Dedifferentiated amniotic fluid mesenchymal stem cell (primary cell): ENCODE results near the gene CD81.
A peak's percentile ranks its signal among the peaks of the same experiment; 100 is the strongest.

Experiments
- DNase-seq: peaks from one replicate; pipeline ENCODE4 v3.0.0-alpha.2; 2016; ENCODE audit errors: extremely low spot score

The CD81 gene

GRCh38 chr11:2421226-2421994 is 44.3 kb downstream of the CD81 start:
- no peak for DNase-seq

DNA sequence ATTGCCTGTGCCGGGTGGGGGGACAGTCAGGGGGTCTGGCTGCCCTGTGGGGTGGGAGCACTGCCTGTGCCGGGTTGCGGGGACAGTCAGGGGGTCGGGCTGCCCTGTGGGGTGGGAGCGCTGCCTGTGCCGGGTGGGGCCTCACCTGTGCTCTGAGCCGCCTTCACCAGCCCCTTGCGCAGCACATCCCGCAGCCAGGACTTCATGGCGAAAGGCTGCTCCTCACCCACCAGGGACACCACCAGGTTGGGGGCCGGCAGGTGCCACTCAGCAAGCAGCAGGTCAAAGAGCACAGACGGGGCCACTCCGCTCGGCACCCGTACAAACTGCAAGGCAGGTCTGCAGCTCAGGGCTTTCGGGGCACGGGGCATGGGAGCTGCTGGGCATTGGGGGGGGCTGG is 44.9 kb downstream of the CD81 start:
- DNase-seq = no peak

DNA sequence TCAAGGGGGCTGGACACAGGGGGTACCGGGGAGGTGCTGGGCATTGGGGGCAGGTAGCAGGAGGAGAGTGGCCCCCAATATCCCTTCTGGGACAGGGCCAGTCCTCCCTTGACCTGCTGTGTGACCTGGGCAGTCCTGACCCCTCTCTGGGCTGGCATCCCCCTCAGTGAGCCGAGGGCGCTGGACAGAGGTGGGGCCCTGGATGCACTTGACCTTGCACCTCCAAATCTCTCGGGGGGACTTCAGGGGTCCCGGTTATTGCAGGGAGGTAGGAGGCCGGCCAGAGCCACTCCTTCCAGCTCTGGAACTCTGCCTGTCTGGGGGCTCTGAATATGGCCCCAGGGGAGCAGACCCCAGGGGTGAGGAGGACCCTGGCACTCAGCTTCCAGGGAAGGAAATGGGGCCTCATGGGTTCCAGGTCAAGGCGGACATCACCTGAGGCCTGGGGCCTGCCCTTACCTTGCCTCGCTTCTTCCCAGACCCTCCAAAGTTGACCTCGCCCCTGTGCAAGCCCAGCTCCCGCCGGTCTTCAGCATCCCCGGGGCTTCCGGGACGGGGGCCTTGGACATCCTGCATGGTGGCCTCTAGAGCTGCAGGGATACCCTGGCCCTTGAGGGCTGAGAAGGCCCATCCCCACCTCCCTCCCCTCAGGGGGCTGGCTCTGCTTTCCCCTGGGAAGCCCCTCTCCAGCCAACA is 45.5 kb downstream of the CD81 start:
- DNase-seq = no peak

DNA sequence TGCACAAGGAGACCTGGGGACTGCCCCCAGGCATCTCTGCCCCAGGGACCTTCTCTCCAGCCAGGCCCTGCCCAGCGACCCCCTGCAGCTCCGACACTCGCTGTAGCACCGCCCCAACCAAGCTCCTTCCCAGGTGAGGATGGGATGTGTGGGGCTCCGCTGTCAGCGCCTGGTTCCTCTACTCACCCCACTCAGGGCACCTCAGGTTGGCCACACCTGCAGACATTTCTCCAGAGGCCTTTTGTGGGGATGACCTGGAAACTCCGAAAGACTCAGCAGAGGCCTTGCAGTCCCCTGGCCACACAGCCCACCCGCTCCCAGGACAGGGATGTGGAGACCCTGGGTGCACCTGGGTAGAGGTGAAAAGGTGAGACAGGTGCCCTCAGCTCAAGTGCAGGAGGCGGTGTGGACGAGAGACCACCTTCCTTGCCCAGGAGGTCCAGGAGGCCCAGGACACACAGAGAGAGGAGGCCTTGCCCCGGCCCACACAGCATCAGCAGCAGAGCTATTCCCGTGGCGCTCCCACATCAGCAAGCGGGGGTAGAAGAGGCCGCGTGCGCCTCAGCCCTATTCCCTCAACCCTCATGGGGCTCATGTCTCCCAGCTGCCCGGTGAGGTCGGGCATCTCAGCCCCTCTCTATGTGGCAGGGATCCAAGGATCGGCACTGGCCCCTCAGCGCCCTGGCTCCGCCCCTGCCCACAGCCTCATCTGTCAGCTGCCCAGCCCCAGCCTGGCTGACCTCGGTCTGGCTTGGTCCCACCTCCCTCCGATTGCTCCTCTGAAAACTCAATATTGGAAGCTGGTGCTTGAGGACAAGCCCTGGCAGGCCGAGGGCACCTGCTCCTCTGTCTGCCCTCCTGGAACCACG is 46.3 kb downstream of the CD81 start:
- DNase-seq = no peak

GRCh38 chr11:2424811-2425495 is 47.8 kb downstream of the CD81 start:
- DNase-seq = no peak

- no peak for DNase-seq
Observed at GRCh38 chr11:2425506-2425905, 48.4 kb downstream of the CD81 start.

DNA sequence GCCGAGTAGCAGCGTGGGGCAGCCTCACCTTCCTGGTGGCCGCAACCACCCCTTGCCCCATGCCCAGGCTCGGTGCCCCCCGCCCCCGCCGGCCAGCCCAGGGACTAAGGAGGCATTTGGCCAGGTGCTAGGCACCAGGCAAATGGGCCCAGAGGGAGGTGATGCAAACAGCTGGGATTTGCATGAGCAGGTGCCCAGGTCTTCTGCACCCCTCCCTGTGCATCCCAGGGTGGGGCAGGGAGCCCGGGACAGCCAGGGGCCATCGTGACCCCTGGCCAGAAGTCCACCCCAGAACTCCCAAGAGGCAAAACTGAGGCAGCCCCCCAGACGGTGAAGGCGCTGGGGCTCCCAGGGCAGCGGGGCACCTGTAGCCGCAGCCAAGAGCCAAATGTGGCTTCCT is 49.1 kb downstream of the CD81 start:
- no peak for DNase-seq

DNA sequence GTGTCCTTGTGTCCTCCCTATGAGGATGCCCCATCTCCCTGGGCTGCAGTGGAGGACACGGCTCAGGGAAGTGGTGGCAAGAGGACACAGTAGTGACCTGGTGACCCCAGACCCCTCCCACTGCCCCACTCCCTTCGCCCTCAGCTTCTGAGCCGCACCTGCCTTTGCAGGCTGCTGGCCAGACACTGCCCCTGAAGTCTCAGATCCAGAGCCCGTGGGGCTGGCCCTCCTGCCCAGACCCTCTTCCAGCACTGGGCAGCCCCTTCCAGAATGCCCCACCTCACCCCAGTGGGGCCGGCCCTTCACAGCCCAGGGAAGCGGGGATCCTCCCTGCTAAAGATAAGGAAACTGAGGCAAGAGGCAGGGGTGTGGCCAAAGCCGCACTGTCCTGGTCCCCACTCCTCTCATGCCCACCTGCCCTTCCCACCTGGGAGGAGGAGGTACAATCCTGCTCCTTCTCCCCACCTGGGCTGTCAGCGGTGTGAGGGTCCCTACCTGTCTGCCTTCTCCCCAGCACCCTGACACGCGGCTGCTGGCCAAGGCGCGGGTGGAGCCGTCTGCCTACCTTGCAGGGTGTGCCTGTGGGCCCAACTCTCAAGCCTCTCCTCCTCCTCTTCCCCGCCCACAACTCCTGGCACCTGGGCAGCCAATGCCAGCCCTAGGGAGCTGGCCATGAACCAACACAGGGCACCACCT is 49.9 kb downstream of the CD81 start:
- no peak for DNase-seq

DNA sequence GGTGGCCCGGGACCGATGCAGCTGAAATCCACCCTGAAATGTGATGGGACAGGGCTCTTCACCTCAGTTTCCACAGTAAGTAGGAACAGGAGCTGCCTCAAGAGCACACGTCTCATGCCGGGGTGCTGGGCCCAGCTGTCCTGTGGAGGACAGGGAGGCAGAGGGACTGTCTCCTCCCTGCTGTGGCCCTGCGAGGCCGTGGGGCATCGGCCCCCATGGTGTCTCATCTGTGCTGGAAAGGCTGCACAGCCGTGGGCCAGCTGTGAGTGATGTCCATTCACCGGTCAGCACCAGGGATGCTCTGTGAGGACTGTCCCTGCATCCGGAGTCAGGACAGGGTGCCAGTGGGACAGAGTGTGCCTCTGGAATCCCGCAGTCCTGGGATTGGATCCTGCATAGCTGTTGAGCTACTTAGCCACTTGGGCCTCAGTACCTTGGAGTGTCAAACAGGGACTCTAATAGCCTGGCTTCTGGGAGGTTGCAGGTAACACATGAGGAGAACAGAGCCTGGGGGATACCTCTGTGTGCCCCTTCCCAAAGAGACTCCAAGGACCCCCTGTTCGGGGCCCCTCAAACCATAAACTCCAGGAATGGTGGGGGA is 50.7 kb downstream of the CD81 start:
- no peak for DNase-seq

DNA sequence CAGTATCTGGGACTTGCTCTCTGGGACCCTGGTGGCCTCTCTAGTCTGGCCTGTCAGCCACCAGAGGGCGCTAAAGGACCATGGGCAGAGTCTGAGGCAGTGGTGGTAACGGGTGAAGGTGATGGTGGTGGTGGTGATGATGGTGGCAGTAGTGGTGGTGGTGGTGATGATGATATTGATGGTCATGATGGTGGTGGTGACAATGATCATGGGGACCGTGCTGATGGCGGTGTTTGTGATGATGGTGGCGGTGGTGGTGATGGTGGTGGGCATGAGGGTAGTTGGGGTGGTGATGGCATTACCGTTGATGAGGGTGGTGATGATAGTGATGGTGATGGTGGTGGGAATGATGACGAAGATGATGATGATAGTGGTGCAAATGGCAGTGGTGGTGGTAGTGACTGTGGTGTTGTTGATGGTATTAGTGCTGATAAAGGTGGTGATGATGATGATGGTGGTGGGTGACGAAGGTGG is 51.2 kb downstream of the CD81 start:
- peak; percentile 36 for DNase-seq

DNA sequence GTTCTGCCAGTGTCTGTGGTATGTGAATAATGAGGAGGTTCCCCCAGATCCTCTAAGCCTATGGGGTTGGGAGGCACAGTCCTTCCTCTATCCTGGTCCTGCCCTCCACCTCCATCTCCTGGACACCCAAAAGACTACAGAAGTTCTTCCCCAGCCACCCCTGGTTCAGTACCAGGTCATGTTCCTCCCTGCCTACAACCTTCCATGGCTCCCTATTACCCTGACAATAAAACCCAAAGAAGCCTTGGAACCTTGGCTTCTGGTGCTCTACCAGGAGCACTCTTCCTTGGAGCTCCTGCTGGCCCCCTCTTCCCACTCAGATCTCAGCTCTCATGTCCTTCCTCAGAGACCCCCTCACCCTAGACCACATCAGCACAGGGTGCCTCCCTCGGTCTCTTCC is 54.3 kb downstream of the CD81 start:
- DNase-seq = no peak

DNA sequence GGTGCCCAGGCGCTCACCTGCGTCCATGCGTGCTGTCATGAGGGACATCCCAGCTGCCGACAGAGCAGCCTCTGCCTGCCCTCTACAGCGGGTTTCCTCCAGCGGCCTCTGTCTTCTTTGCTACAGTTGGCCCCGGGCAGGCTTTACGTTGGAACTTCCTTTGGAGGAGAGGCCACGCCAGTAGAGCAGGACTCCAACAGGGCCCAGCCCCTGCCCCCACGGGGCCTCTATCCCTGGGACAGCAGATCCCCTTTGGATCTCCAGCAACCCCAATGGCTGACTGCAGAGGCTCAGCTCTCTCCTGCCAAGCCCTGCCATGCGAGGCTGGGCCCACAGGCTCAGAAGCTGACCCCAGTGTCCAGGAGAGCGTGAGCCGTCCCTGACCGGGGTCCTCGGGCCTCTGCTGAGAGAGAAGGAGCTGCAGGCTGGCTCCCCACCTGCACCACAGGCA is 55.1 kb downstream of the CD81 start:
- no peak for DNase-seq

GRCh38 chr11:2432628-2433071 is 55.5 kb downstream of the CD81 start:
- no peak for DNase-seq

DNA sequence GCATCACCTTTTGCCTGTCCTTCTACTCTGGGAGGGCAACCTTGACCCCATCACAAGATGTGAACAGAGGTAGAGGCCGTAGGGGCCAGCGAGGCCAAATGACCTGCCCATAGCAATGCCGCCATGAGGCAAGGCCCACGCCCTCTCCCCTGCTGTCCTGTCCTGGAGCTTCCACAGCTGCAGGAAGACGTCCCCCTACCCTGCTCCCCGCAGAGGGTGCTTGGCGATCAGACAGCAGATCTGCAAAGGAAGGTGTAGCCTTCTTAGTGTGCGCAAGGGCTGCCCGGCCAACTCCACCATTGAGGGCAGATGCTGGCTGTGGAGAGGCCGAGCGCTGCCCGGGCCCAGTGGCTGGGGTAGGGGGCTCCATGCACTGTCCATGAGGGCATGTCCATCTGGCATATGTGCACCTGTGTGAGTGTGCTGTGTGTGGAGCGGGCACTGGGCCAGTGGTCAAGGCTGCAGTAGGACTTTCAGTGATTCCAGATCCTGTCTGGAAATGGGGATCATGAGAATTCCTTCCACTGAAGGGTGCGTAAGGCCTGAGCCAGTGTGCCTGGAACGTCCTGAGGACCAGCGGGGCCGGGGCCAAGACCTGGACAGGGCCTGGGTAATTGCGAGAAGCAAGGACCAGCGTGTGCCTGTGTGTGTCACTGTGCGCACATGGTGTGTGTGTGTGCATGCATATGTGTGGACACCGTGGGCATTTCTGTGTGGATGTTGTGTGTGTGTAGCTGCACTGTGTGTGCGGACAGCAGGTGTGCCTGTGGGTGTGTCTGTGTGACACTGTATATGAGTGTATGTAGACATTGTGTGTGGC is 56.2 kb downstream of the CD81 start:
- DNase-seq = no peak

- no peak for DNase-seq
Observed at GRCh38 chr11:2434008-2434407, 56.9 kb downstream of the CD81 start.

DNA sequence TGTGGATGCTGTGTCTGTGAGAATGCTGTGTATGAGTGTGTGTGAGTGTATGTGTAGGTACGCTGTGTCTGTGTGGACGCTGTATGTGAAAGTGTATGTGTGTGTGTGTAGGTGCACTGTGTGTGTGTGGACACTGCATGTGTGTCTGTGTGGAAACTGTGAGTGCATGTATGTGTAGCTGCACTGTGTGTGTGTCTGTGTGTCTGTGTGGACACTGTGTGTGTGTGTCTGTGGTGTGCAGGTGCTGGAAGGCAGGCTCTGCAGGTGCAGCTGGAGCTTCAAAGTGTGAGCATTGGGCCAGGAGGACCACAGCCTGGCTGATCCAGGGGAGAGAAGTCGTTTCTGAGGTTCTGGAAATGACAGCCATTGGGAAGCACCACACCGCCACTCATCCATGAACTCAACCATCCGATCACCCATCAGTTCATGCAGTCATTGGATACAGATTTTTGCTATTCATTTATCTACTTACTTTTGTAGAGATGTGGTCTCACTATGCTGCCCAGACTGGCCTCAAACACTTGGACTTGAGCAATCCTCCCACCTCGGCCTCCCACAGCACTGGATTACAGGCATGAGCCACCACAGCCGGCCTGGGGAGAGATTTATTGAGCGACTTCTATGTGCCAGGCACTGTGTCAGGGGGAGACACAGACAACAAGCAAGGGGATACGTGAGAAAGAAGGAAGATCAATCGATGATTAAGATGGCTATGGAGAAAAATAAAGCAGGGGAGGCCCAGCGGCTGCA is 57.6 kb downstream of the CD81 start:
- DNase-seq = no peak

GRCh38 chr11:2435288-2436012 is 58.3 kb downstream of the CD81 start:
- DNase-seq = no peak

DNA sequence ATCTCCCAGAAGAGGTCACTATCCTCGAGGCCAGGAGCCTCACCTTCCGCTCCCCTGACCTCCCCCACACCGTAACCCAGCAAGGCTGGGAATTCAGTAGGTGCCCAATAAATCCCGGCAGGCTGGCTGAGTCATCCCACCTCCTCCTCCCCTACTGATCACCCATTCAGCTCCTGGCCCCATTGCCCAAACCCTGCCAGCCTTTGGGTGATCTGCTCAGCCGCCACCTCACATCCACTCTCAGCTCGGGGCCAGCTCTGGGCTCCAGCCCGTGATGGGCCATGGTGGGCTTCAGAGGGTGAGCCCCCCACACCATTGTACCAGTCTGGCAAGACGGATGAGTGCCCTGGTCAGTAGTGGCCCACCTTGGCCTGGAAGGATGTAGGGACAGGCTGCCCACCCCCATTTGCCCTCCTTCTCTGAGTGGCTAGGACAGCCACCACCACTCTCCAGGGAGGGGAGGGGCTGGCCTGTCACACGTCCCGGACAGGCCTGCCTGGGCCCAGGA is 59.0 kb downstream of the CD81 start:
- no peak for DNase-seq
